Measurements from ENCODE around the gene AGAP1. TPM values are rescaled to one million over a fixed set of nuclear protein-coding genes. Genes with fewer than 3 reads are reported as not detected.

The AGAP1 gene
- total RNA-seq, 2 donors from 2014 or later, result 16.1 to 40.1 TPM

- intact Hi-C loops (cut with DNase I), result no loop called here
- H3K27ac ChIP-seq, result no peak overlapping the region
- H3K27me3 ChIP-seq (replicated peaks; ENCODE audit: insufficient read depth), result no peaks in the 10 kb centered on the region
- no peak for DNase-seq (ENCODE audit: low spot score)
- 94% methylated on average over 6 of the region's 6 CpGs for WGBS
- TF ChIP-seq, protein P1, sequence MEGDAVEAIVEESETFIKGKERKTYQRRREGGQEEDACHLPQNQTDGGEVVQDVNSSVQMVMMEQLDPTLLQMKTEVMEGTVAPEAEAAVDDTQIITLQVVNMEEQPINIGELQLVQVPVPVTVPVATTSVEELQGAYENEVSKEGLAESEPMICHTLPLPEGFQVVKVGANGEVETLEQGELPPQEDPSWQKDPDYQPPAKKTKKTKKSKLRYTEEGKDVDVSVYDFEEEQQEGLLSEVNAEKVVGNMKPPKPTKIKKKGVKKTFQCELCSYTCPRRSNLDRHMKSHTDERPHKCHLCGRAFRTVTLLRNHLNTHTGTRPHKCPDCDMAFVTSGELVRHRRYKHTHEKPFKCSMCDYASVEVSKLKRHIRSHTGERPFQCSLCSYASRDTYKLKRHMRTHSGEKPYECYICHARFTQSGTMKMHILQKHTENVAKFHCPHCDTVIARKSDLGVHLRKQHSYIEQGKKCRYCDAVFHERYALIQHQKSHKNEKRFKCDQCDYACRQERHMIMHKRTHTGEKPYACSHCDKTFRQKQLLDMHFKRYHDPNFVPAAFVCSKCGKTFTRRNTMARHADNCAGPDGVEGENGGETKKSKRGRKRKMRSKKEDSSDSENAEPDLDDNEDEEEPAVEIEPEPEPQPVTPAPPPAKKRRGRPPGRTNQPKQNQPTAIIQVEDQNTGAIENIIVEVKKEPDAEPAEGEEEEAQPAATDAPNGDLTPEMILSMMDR (IDR thresholded peaks at IDR 0.05), result no peak
- TF ChIP-seq POLR2A (IDR thresholded peaks at IDR 0.05), result no peak
- TF ChIP-seq POLR2AphosphoS5 (IDR thresholded peaks at IDR 0.05), result no peak
- no peaks in the 10 kb centered on the region for H3K4me1 ChIP-seq (replicated peaks)
- H3K9me3 ChIP-seq, result no peaks in the 10 kb centered on the region
- H3K36me3 ChIP-seq, result no peaks in the 10 kb centered on the region
- H3K4me3 ChIP-seq, result no peak overlapping the region
These were observed 71.2 kb downstream of the AGAP1 start for GRCh38 chr2:235564884-235565530.

GRCh38 chr2:235566415-235566814 is 72.6 kb downstream of the AGAP1 start:
- no peaks in the 10 kb centered on the region for H3K36me3 ChIP-seq
- TF ChIP-seq, protein P1 (IDR thresholded peaks at IDR 0.05), result no peak
- no peak for TF ChIP-seq POLR2A (IDR thresholded peaks at IDR 0.05)
- no peak for DNase-seq (ENCODE audit: low spot score)
- no peak overlapping the region for H3K4me3 ChIP-seq
- H3K27ac ChIP-seq, result no peak overlapping the region
- intact Hi-C loops (cut with DNase I), result no loop called here
- no peaks in the 10 kb centered on the region for H3K27me3 ChIP-seq (replicated peaks; ENCODE audit: insufficient read depth)
- no peaks in the 10 kb centered on the region for H3K4me1 ChIP-seq (replicated peaks)
- WGBS, result 92% methylated on average over 11 of the region's 11 CpGs
- H3K9me3 ChIP-seq, result no peaks in the 10 kb centered on the region

GRCh38 chr2:235566931-235567495 is 73.2 kb downstream of the AGAP1 start:
- no peak overlapping the region for H3K4me3 ChIP-seq
- no peaks in the 10 kb centered on the region for H3K27me3 ChIP-seq (replicated peaks; ENCODE audit: insufficient read depth)
- H3K36me3 ChIP-seq, result no peaks in the 10 kb centered on the region
- WGBS, result 83% methylated on average over 10 of the region's 10 CpGs
- H3K9me3 ChIP-seq, result no peaks in the 10 kb centered on the region
- no peaks in the 10 kb centered on the region for H3K4me1 ChIP-seq (replicated peaks)
- intact Hi-C loops (cut with DNase I), result no loop called here
- no peak for TF ChIP-seq POLR2AphosphoS5 (IDR thresholded peaks at IDR 0.05)
- TF ChIP-seq, protein P1 (IDR thresholded peaks at IDR 0.05), result no peak
- no peak for TF ChIP-seq POLR2A (IDR thresholded peaks at IDR 0.05)
- H3K27ac ChIP-seq, result no peak overlapping the region
- DNase-seq (ENCODE audit: low spot score), result no peak

DNA sequence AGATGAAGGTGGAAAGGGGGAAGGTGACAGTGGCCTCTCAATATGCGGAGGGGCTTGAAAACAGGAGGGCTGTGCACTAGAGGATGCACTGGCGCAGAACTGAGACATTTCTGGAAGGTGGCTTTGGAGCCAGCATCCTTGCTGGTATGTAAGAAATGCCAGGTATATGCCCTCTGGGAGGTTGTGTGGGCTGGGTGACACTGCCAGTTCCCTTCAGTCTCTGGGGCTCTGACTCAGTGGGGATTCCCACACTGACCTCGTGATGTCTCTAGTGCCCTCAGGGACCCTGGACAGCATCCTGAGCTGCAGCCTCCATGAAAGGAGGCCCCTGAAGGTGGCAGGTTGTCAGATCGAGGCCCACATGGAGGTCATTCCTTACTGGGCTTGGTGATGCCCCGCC is 74.0 kb downstream of the AGAP1 start:
- Histone ChIP-seq H3K36me3 (no peaks in the 10 kb centered on the region), H3K4me1 (replicated peaks) (no peaks in the 10 kb centered on the region), H3K27ac (no peak overlapping the region), H3K9me3 (no peaks in the 10 kb centered on the region), H3K27me3 (replicated peaks; ENCODE audit: insufficient read depth) (no peaks in the 10 kb centered on the region), H3K4me3 (no peak overlapping the region)
- WGBS, result 92% methylated on average over 5 of the region's 5 CpGs
- intact Hi-C loops (cut with DNase I), result no loop called here
- no peak for DNase-seq (ENCODE audit: low spot score)
- TF ChIP-seq, protein P1 (IDR thresholded peaks at IDR 0.05), result no peak
- TF ChIP-seq POLR2AphosphoS5 (IDR thresholded peaks at IDR 0.05), result no peak
- no peak for TF ChIP-seq POLR2A (IDR thresholded peaks at IDR 0.05)

DNA sequence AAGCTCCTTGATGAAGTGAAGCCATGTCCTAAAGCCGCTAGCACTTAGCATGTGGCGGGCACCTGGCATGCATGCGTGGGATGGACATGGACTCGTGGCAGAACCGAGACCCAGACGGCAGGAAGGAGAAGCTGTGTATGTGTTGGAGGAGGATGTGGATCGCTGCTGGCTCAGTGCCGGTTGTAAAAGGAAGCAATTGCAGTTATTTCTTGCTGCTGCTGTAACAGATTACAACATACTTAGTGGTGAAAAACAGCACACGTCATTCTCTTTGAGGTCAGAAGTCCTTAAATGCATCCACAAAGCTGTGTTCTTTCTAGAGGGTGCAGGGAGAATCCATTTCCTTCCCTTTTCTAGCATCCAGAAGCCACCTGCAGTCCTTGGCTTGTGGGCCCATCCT is 74.6 kb downstream of the AGAP1 start:
- Histone ChIP-seq H3K36me3 (no peaks in the 10 kb centered on the region), H3K9me3 (no peaks in the 10 kb centered on the region), H3K27me3 (replicated peaks; ENCODE audit: insufficient read depth) (no peaks in the 10 kb centered on the region), H3K4me1 (replicated peaks) (no peaks in the 10 kb centered on the region), H3K27ac (no peak overlapping the region), H3K4me3 (no peak overlapping the region)
- intact Hi-C loops (cut with DNase I), result no loop called here
- WGBS, result 84% methylated on average over 9 of the region's 9 CpGs
- no peak for DNase-seq (ENCODE audit: low spot score)
- TF ChIP-seq, protein P1 (IDR thresholded peaks at IDR 0.05), result no peak
